K562 (cell line): Measurements from ENCODE around the gene MOB3B. TPM values are rescaled to one million over a fixed set of nuclear protein-coding genes. Genes with fewer than 3 reads are reported as not detected.

Experiments
- ATAC-seq: fragments of 200-7000 bp; cut with Tn5 transposase; 3 replicates; pipeline ENCODE4 v1.9.1; 2020; ENCODE audit warnings: moderate library complexity
- BruUV-seq: library from RNA; stranded (reverse); fragments of 400-500 nt; replicated peaks from 2 replicates; lab custom pipeline; 2021; lab: Mats Ljungman, UMichigan
- CTCF ChIA-PET: fragments of 300-600 bp; formaldehyde crosslinking; extraction: SDS; loops from one replicate; lab custom pipeline; 2021; ENCODE audit warnings: low intra/inter-chr PET ratio; lab: Yijun Ruan, JAX
- POLR2A ChIA-PET: fragments of 300-600, 350-650 bp; sonication (Branson Sonifier 250); formaldehyde crosslinking; extraction: SDS; loops from one replicate; lab custom pipeline; 2021; ENCODE audit warnings: antibody characterized with exemption, inconsistent platforms; lab: Yijun Ruan, JAX
- DNase-seq, 4 experiments: peaks; one replicate each; pipeline versions ENCODE4 v3.0.0 to v3.0.0-alpha.2; 2011 to 2018; ENCODE audit warnings: low spot score in 3 of 4, mixed read lengths in 3 of 4; ENCODE audit errors: extremely low read depth in 1 of 4
- FAIRE-seq: peaks from 2 replicates; lab custom pipeline; 2011; peaks lifted over from hg19 to GRCh38; lab: Jason Lieb, UNC
- H2AFZ ChIP-seq: 2 replicates; pipeline ENCODE4 v1.6.0; 2011; ENCODE audit warnings: low read depth, low read length, control low read depth, inconsistent platforms
- H3K27ac ChIP-seq: fragments of 200-600 bp; 3 replicates; pipeline ENCODE4 v1.8.0; 2011; ENCODE audit warnings: low read depth, mild to moderate bottlenecking, control low read depth, inconsistent platforms, low read length, moderate library complexity, mixed read lengths; ENCODE audit errors: extremely low read depth
- H3K27me3 ChIP-seq, 2 experiments: fragments of 300-600 bp in 1 of 2; 2 replicates in 1 of 2; 3 replicates in 1 of 2; pipeline versions ENCODE4 v1.6.0 to v1.8.0; 2011; ENCODE audit warnings: inconsistent platforms in 2 of 2, low read length in 2 of 2, mild to moderate bottlenecking in 1 of 2, mixed read lengths in 1 of 2, moderate library complexity in 1 of 2; ENCODE audit not compliant: control insufficient read depth in 2 of 2, insufficient read depth in 2 of 2
- H3K36me3 ChIP-seq: fragments of 300-600 bp; 3 replicates; pipeline ENCODE4 v1.8.0; 2011; ENCODE audit warnings: mild to moderate bottlenecking, low read length, inconsistent platforms; ENCODE audit not compliant: control insufficient read depth, insufficient read depth
- H3K4me1 ChIP-seq, 2 experiments: fragments of 200-600 bp in 1 of 2; replicated peaks in 1 of 2; 2 replicates in 1 of 2; 3 replicates in 1 of 2; pipeline versions ENCODE4 v1.5.1 to v1.8.0; 2011; ENCODE audit warnings: inconsistent platforms in 2 of 2, low read length in 2 of 2, mild to moderate bottlenecking in 1 of 2, mixed read lengths in 1 of 2, moderate library complexity in 1 of 2; ENCODE audit not compliant: control insufficient read depth in 2 of 2, insufficient read depth in 2 of 2
- H3K4me2 ChIP-seq: 2 replicates; pipeline ENCODE4 v1.6.1; 2011; ENCODE audit warnings: low read length, control low read depth, inconsistent platforms, mixed read lengths; ENCODE audit not compliant: insufficient read depth
- H3K4me3 ChIP-seq: fragments of 200-600 bp; sonication (generic), shearing (Covaris generic); 2 replicates; pipeline ENCODE4 v1.5.1; 2016; ENCODE audit warnings: control low read depth, inconsistent platforms
- H3K79me2 ChIP-seq: fragments of 200-600 bp; 3 replicates; pipeline ENCODE4 v1.8.0; 2011; ENCODE audit warnings: low read length, inconsistent platforms; ENCODE audit not compliant: control insufficient read depth, insufficient read depth
- H3K9ac ChIP-seq, 2 experiments: 2 replicates each; pipeline versions ENCODE4 v1.6.0 to v1.6.1; 2011; ENCODE audit warnings: low read depth in 2 of 2, low read length in 2 of 2, control low read depth in 1 of 2, inconsistent platforms in 1 of 2, mild to moderate bottlenecking in 1 of 2, mixed read lengths in 1 of 2; ENCODE audit not compliant: insufficient read depth in 1 of 2
- H3K9me1 ChIP-seq: one replicate; pipeline ENCODE4 v1.6.0; 2011; ENCODE audit warnings: inconsistent platforms, mild to moderate bottlenecking, low read length, moderate library complexity; ENCODE audit not compliant: control insufficient read depth, insufficient read depth
- H3K9me3 ChIP-seq: replicated peaks from 2 replicates; pipeline ENCODE4 v1.5.1; 2011; ENCODE audit warnings: low read depth, low read length, inconsistent platforms; ENCODE audit not compliant: control insufficient read depth, insufficient read depth
- H4K20me1 ChIP-seq: replicated peaks from 2 replicates; pipeline ENCODE4 v1.6.1; 2011; ENCODE audit warnings: low read length, inconsistent platforms, mixed read lengths; ENCODE audit not compliant: control insufficient read depth, insufficient read depth
- ARID3A ChIP-seq: IDR thresholded peaks from 2 replicates; pipeline ENCODE4 v1.6.1; 2012; ENCODE audit warnings: low read depth, low read length, improper control_type of control experiment, borderline replicate concordance
- BHLHE40 ChIP-seq: IDR thresholded peaks from 2 replicates; pipeline ENCODE4 v1.6.1; 2011; ENCODE audit warnings: low read length, improper control_type of control experiment
- ELF4 ChIP-seq: fragments of 450-650 bp; formaldehyde crosslinking; IDR thresholded peaks from 2 replicates; pipeline ENCODE4 v1.4.0; 2022; ENCODE audit warnings: missing genetic modification characterization
- GABPA ChIP-seq: fragments of 200-800 bp; sonication (Bioruptor generic); conservative IDR thresholded peaks from 2 replicates; pipeline ENCODE4 v1.6.1; 2016; ENCODE audit warnings: low read depth, missing genetic modification characterization, missing compliant biosample characterization
- MEF2D ChIP-seq: conservative IDR thresholded peaks from 2 replicates; pipeline ENCODE4 v1.6.1; 2016; ENCODE audit warnings: low read depth, missing genetic modification characterization, missing compliant biosample characterization
- NFATC3 ChIP-seq: fragments of 450-650 bp; IDR thresholded peaks from 2 replicates; pipeline ENCODE4 v1.6.1; 2017; ENCODE audit warnings: mild to moderate bottlenecking
- WGBS: fragments of 100-300 bp; shearing (Covaris generic); methylation state at CpG from one replicate; pipeline ENCODE4 v1.1.6; 2016; ENCODE audit warnings: low coverage, mixed read lengths; ENCODE audit not compliant: insufficient coverage; ENCODE audit errors: missing lambda C conversion rate; 5-methylcytosine and 5-hydroxymethylcytosine counted together
- in situ Hi-C: fragments of 300-500 bp; cut with MboI; formaldehyde crosslinking; loops from 4 replicates; pipeline ENCODE4 v1.15.0; 2018; ENCODE audit warnings: inconsistent platforms, mixed read lengths
- intact Hi-C: fragments of 100-400 bp; cut with micrococcal nuclease; formaldehyde crosslinking; loops from 2 replicates; pipeline ENCODE4 v1.14.2; 2022
- polyA plus RNA-seq, 8 experiments: library from polyadenylated mRNA; depleted of rRNA in 4 of 8; stranded (reverse) in 5 of 8; unstranded in 3 of 8; fragments of >200 nt; fragmentation: Nextera tagmentation in 2 of 8; fragmentation: Illumina TruSeq in 1 of 8; extraction: Ambion mirVana in 2 of 8; extraction: Trizol in 1 of 8; gene quantifications; 2 replicates each; pipeline versions ENCODE4 v1.2.1 to v1.2.3, GENCODE V29; 2011 to 2014; ENCODE audit warnings: inconsistent platforms in 1 of 8, missing spikeins in 1 of 8
- total RNA-seq, 7 experiments: library from RNA; depleted of rRNA in 6 of 7; stranded (reverse); fragments of >200 nt in 6 of 7; fragmentation: Illumina TruSeq in 2 of 7; extraction: Trizol in 2 of 7; gene quantifications; 2 replicates each; pipeline versions ENCODE4 v1.2.1 to v1.2.3, GENCODE V29; 2011 to 2021; ENCODE audit warnings: low replicate concordance in 1 of 7

MOB3B gene
- total and polyA plus RNA-seq, 9 of the 15 experiments (the other 6 are each of a cell fraction or from before 2014, with no cell fraction given): 3.6 to 12.8 (median 7.2) TPM

GRCh38 chr9:27310582-27310981 lies 219.0 kb downstream of the MOB3B start:
- ATAC-seq: no peak
- no peak overlapping the region for H3K9ac ChIP-seq
- H3K9me3 ChIP-seq: no peaks in the 10 kb centered on the region
- H3K36me3 ChIP-seq: no peaks in the 10 kb centered on the region
- DNase-seq: no peak
- H3K4me2 ChIP-seq: no peak overlapping the region
- no TSS peak for BruUV-seq
- no peaks in the 10 kb centered on the region for H3K9me1 ChIP-seq
- FAIRE-seq: no peak
- no peaks in the 10 kb centered on the region for H3K4me1 ChIP-seq
- no peak overlapping the region for H2AFZ ChIP-seq
- in situ Hi-C loops (no loop called here), intact Hi-C loops (no loop called here)
- H3K27me3 ChIP-seq: no peaks in the 10 kb centered on the region
- TF ChIP-seq MEF2D (tag) (no peak), ELF4 (no peak), BHLHE40 (no peak), ARID3A (no peak), NFATC3 (no peak), GABPA (tag) (no peak)
- ChIA-PET CTCF (no interaction called here), POLR2A (no interaction called here)
- 8% methylated on average over 2 of the region's 2 CpGs for WGBS
- H3K4me3 ChIP-seq: no peak overlapping the region
- no peaks in the 10 kb centered on the region for H4K20me1 ChIP-seq
- no peak overlapping the region for H3K27ac ChIP-seq
- H3K79me2 ChIP-seq: no peaks in the 10 kb centered on the region
